SK-N-SH (cell line): ENCODE results near the gene ORC5. TPM values are rescaled to one million over a fixed set of nuclear protein-coding genes. Genes with fewer than 3 reads are reported as not detected.

Experiments used
- CTCF ChIA-PET: fragments of 300-600, 350-600 bp; formaldehyde crosslinking; extraction: SDS; loops from one replicate; lab custom pipeline; 2021; lab: Yijun Ruan, JAX
- POLR2A ChIA-PET: fragments of 350-600 bp; sonication (Branson Sonifier 250); formaldehyde crosslinking; extraction: SDS; loops from one replicate; lab custom pipeline; 2020; ENCODE audit warnings: antibody characterized with exemption, inconsistent platforms; lab: Yijun Ruan, JAX
- DNase-seq: peaks from one replicate; pipeline ENCODE4 v3.0.0; 2012
- H2AFZ ChIP-seq: fragments of 200-600 bp; sonication (generic); 2 replicates; pipeline ENCODE4 v1.8.1; 2016; ENCODE audit warnings: antibody characterized with exemption, mild to moderate bottlenecking, low read depth
- H3F3A ChIP-seq: fragments of 200-600 bp; sonication (generic); replicated peaks from 2 replicates; pipeline ENCODE3; 2016; ENCODE audit warnings: antibody characterized with exemption, mild to moderate bottlenecking; ENCODE audit not compliant: insufficient read depth
- H3K27ac ChIP-seq, 2 experiments: fragments of 200-500 bp in 1 of 2; fragments of 200-600 bp in 1 of 2; sonication (Bioruptor generic) in 1 of 2; sonication (generic), shearing (Covaris generic) in 1 of 2; 2 replicates each; pipeline versions ENCODE4 v1.5.1 to v1.6.1; 2014 to 2016; ENCODE audit warnings: low read depth in 2 of 2, inconsistent platforms in 1 of 2, low read length in 1 of 2, mild to moderate bottlenecking in 1 of 2, mixed read lengths in 1 of 2
- H3K27me3 ChIP-seq: fragments of 200-600 bp; sonication (generic), shearing (Covaris generic); 2 replicates; pipeline ENCODE4 v1.6.1; 2016; ENCODE audit warnings: mixed run types; ENCODE audit not compliant: insufficient read depth
- H3K36me3 ChIP-seq, 2 experiments: fragments of 200-500 bp in 1 of 2; fragments of 200-600 bp in 1 of 2; sonication (Bioruptor generic) in 1 of 2; sonication (generic) in 1 of 2; replicated peaks in 1 of 2; 2 replicates each; pipeline versions ENCODE3 to v1.5.1; 2014 to 2016; ENCODE audit warnings: low read length in 1 of 2, mild to moderate bottlenecking in 1 of 2; ENCODE audit not compliant: insufficient read depth in 2 of 2, control insufficient read depth in 1 of 2
- H3K4me1 ChIP-seq, 2 experiments: fragments of 200-500 bp in 1 of 2; fragments of 200-600 bp in 1 of 2; sonication (Bioruptor generic) in 1 of 2; sonication (generic), shearing (Covaris generic) in 1 of 2; 2 replicates each; pipeline versions ENCODE4 v1.5.1 to v1.6.1; 2014 to 2016; ENCODE audit warnings: low read depth in 1 of 2, low read length in 1 of 2, mixed run types in 1 of 2; ENCODE audit not compliant: insufficient read depth in 2 of 2, control insufficient read depth in 1 of 2
- H3K4me2 ChIP-seq: fragments of 200-600 bp; sonication (generic), shearing (Covaris generic); 2 replicates; pipeline ENCODE4 v1.6.1; 2017; ENCODE audit warnings: mixed run types
- H3K4me3 ChIP-seq, 2 experiments: fragments of 200-500 bp in 1 of 2; fragments of 200-600 bp in 1 of 2; sonication (Bioruptor generic) in 1 of 2; sonication (generic), shearing (Covaris generic) in 1 of 2; 2 replicates each; pipeline versions ENCODE4 v1.5.1 to v1.8.1; 2014 to 2016; ENCODE audit warnings: low read depth in 2 of 2, inconsistent platforms in 1 of 2, low read length in 1 of 2, mild to moderate bottlenecking in 1 of 2, mixed read lengths in 1 of 2, moderate library complexity in 1 of 2
- H3K79me2 ChIP-seq: fragments of 200-600 bp; sonication (generic); 2 replicates; pipeline ENCODE4 v1.8.1; 2017; ENCODE audit warnings: mild to moderate bottlenecking; ENCODE audit not compliant: insufficient read depth
- H3K9ac ChIP-seq: fragments of 200-600 bp; sonication (generic); 2 replicates; pipeline ENCODE4 v1.6.1; 2017; ENCODE audit warnings: mixed run types
- H3K9me2 ChIP-seq: fragments of 200-600 bp; sonication (generic); 2 replicates; pipeline ENCODE4 v1.6.1; 2017; ENCODE audit warnings: mixed run types
- H3K9me3 ChIP-seq: fragments of 200-600 bp; sonication (generic); 2 replicates; pipeline ENCODE4 v1.6.1; 2017; ENCODE audit warnings: mixed run types, mild to moderate bottlenecking, moderate library complexity
- H4K20me1 ChIP-seq: fragments of 200-600 bp; sonication (generic); 2 replicates; pipeline ENCODE4 v1.6.1; 2017; ENCODE audit warnings: mild to moderate bottlenecking, mixed run types; ENCODE audit not compliant: insufficient read depth
- CTCF ChIP-seq: fragments of 200-600 bp; sonication (generic); IDR thresholded peaks from 2 replicates; pipeline ENCODE4 v1.6.1; 2017; ENCODE audit warnings: antibody characterized with exemption, mild to moderate bottlenecking, moderate library complexity
- EP300 ChIP-seq, 2 experiments: IDR thresholded peaks; 2 replicates each; pipeline versions ENCODE4 v1.4.0 to v1.6.1; 2012; ENCODE audit warnings: borderline replicate concordance in 1 of 2, low read depth in 1 of 2, low read length in 1 of 2
- FOSL2 ChIP-seq: IDR thresholded peaks from 2 replicates; pipeline ENCODE4 v1.4.0; 2012; ENCODE audit warnings: low read depth, mild to moderate bottlenecking, moderate library complexity, borderline replicate concordance
- FOXJ3 ChIP-seq: sonication (generic); formaldehyde crosslinking; IDR thresholded peaks from 2 replicates; pipeline ENCODE4 v1.5.1; 2020; ENCODE audit warnings: mild to moderate bottlenecking, missing genetic modification reagents
- FOXM1 ChIP-seq: IDR thresholded peaks from 2 replicates; pipeline ENCODE4 v1.4.0; 2012; ENCODE audit warnings: low read depth, mild to moderate bottlenecking
- GABPA ChIP-seq: IDR thresholded peaks from 2 replicates; pipeline ENCODE4 v1.4.0; 2012; ENCODE audit warnings: low read depth, mild to moderate bottlenecking
- GATA2 ChIP-seq: sonication (generic); formaldehyde crosslinking; IDR thresholded peaks from 2 replicates; pipeline ENCODE4 v1.5.0; 2020; ENCODE audit warnings: mild to moderate bottlenecking, missing genetic modification reagents
- MEF2A ChIP-seq: IDR thresholded peaks from 2 replicates; pipeline ENCODE4 v1.4.0; 2012; ENCODE audit warnings: low read depth, borderline replicate concordance
- MXI1 ChIP-seq: IDR thresholded peaks from 2 replicates; pipeline ENCODE4 v1.6.1; 2012; ENCODE audit warnings: mild to moderate bottlenecking, low read depth, low read length, improper control_type of control experiment
- NFIC ChIP-seq: IDR thresholded peaks from 2 replicates; pipeline ENCODE4 v1.4.0; 2012; ENCODE audit warnings: borderline replicate concordance
- REST ChIP-seq: IDR thresholded peaks from 2 replicates; pipeline ENCODE4 v1.6.1; 2012; ENCODE audit warnings: mild to moderate bottlenecking, low read depth, low read length, moderate library complexity
- RFX5 ChIP-seq: IDR thresholded peaks from 2 replicates; pipeline ENCODE4 v1.6.1; 2012; ENCODE audit warnings: mild to moderate bottlenecking, improper control_type of control experiment, low read length
- SMC3 ChIP-seq: IDR thresholded peaks from 2 replicates; pipeline ENCODE4 v1.6.1; 2012; ENCODE audit warnings: low read depth, low read length, improper control_type of control experiment
- USF2 ChIP-seq: fragments of 150-350 bp; IDR thresholded peaks from 2 replicates; pipeline ENCODE4 v1.6.1; 2017; ENCODE audit warnings: antibody characterized with exemption, low read length, low read depth, borderline replicate concordance
- ZBTB33 ChIP-seq: IDR thresholded peaks from 2 replicates; pipeline ENCODE4 v1.4.0; 2012; ENCODE audit warnings: low read depth, borderline replicate concordance
- WGBS: methylation state at CpG from one replicate; pipeline ENCODE4 v1.1.6; 2017; ENCODE audit warnings: low lambda C conversion rate; 5-methylcytosine and 5-hydroxymethylcytosine counted together
- polyA plus RNA-seq, 3 experiments: library from polyadenylated mRNA; depleted of rRNA; stranded (reverse); fragments of >200 nt; gene quantifications; 2 replicates each; pipeline ENCODE4 v1.2.3, GENCODE V29; 2012

ORC5 gene
- polyA plus RNA-seq, 1 of the 3 experiments (the other 2 are of a cell fraction) = 4.7 TPM

- Histone ChIP-seq H3K9ac (no peak overlapping the region), H3K4me3 (no peak overlapping the region), H3K4me2 (no peak overlapping the region), H3K36me3 (peaks cover 90 to 95% of the 10 kb centered on the region in 2 experiments), H3K9me2 (no peaks in the 10 kb centered on the region), H3K79me2 (no peaks in the 10 kb centered on the region), H3K4me1 (no peaks in the 10 kb centered on the region; a peak in 1 of 4 replicates), H3K27ac (no peak overlapping the region), H2AFZ (no peak overlapping the region), H4K20me1 (no peaks in the 10 kb centered on the region), H3K27me3 (no peaks in the 10 kb centered on the region), H3K9me3 (peaks cover 13% of the 10 kb centered on the region), H3F3A (no peaks in the 10 kb centered on the region)
- WGBS = 79% methylated on average over 3 of the region's 3 CpGs
- CTCF ChIA-PET = no interaction called here
- POLR2A ChIA-PET = no interaction called here
- DNase-seq = no peak
- TF ChIP-seq MXI1 = no peak
- no peak for TF ChIP-seq MEF2A
- TF ChIP-seq EP300 (IDR thresholded peaks at IDR 0.05; ENCODE audit: borderline replicate concordance in 1 of 2, low read depth in 1 of 2, low read length in 1 of 2) = no peak
- TF ChIP-seq USF2 = no peak
- no peak for TF ChIP-seq FOXJ3 (CRISPR knock-in tag)
- no peak for TF ChIP-seq GATA2 (CRISPR knock-in tag)
- no peak for TF ChIP-seq SMC3
- TF ChIP-seq ZBTB33 = no peak
- TF ChIP-seq NFIC = no peak
- no peak for TF ChIP-seq CTCF
- TF ChIP-seq GABPA = no peak
- TF ChIP-seq RFX5 = no peak
- no peak for TF ChIP-seq FOSL2
- TF ChIP-seq FOXM1 = no peak
- no peak for TF ChIP-seq REST
These were observed 22.5 kb downstream of the ORC5 start for GRCh38 chr7:104185346-104185745.
